Measurements from ENCODE around the gene HEATR3. TPM values are rescaled to one million over a fixed set of nuclear protein-coding genes. Genes with fewer than 3 reads are reported as not detected.

The HEATR3 gene
- total and polyA plus RNA-seq, 2 of the 8 experiments (the other 6 are each of a cell fraction or from before 2014, with no cell fraction given) = 13.0 to 29.2 TPM

- TF ChIP-seq USF2 (IDR thresholded peaks at IDR 0.05; ENCODE audit: low read length) = no peak
- no peak for TF ChIP-seq SRF (IDR thresholded peaks at IDR 0.05; ENCODE audit: low read depth, low read length)
- TF ChIP-seq JUND (IDR thresholded peaks at IDR 0.05; ENCODE audit: low read length) = no peak
- TF ChIP-seq ATF2 (IDR thresholded peaks at IDR 0.05; ENCODE audit: low read length) = no peak
- no peak for TF ChIP-seq MAFK (IDR thresholded peaks at IDR 0.05; ENCODE audit: low read depth, low read length)
- no peak for TF ChIP-seq EZH2 (IDR thresholded peaks at IDR 0.05; ENCODE audit: low read depth, low read length, severe bottlenecking)
- no peak for TF ChIP-seq CHD1 (IDR thresholded peaks at IDR 0.05; ENCODE audit: low read depth, low read length)
- no peak for TF ChIP-seq SP2 (IDR thresholded peaks at IDR 0.05; ENCODE audit: low read length)
Observed at GRCh38 chr16:50099957-50100648, 34.3 kb downstream of the HEATR3 start (continued).
